ENCODE results near the gene TEN1. TPM values are rescaled to one million over a fixed set of nuclear protein-coding genes. Genes with fewer than 3 reads are reported as not detected.

Gene TEN1
- total RNA-seq, 1 experiment from 2014 or later = 19.3 TPM

GRCh38 chr17:76039121-76039520 is 60.1 kb downstream of the TEN1 start:
- Histone ChIP-seq H2BK12ac (ENCODE audit: insufficient read length, low read depth, low read length) (no peak overlapping the region), H4K20me1 (ENCODE audit: control insufficient read depth, insufficient read depth, insufficient read length) (no peaks in the 10 kb centered on the region), H3K79me2 (ENCODE audit: insufficient read depth, low read length) (no peaks in the 10 kb centered on the region), H3K56ac (ENCODE audit: insufficient read length, low read depth, low read length) (no peak overlapping the region), H2BK5ac (ENCODE audit: insufficient read length, low read length) (no peak overlapping the region), H4K5ac (ENCODE audit: insufficient read length, low read depth, low read length) (no peak overlapping the region), H3K79me1 (ENCODE audit: insufficient read depth, low read depth, low read length, poor library complexity, severe bottlenecking) (no peaks in the 10 kb centered on the region), H3K4ac (ENCODE audit: low read depth, low read length) (no peak overlapping the region), H3K9ac (ENCODE audit: extremely low read depth, insufficient read length, low read length) (no peak overlapping the region), H2BK20ac (ENCODE audit: low read depth, low read length, poor library complexity, severe bottlenecking) (no peak overlapping the region), H2AK5ac (ENCODE audit: insufficient read length, low read length) (no peak overlapping the region), H2BK15ac (ENCODE audit: low read depth, low read length) (no peak overlapping the region), H3K23me2 (ENCODE audit: insufficient read length, low read depth, low read length, poor library complexity, severe bottlenecking) (no peaks in the 10 kb centered on the region), H3K4me1 (ENCODE audit: insufficient read depth, low read length) (no peaks in the 10 kb centered on the region; the same call in 1 of the 2 replicates), H3K27me3 (ENCODE audit: insufficient read depth, low read length) (no peaks in the 10 kb centered on the region), H4K91ac (ENCODE audit: insufficient read length, low read depth, low read length) (no peak overlapping the region), H2AFZ (ENCODE audit: low read length) (no peak overlapping the region), H3T11ph (ENCODE audit: low read length) (no peak overlapping the region), H3K27ac (ENCODE audit: insufficient read length, low read depth, low read length) (no peak overlapping the region), H3K9me3 (ENCODE audit: control insufficient read depth, low read depth, low read length) (no peaks in the 10 kb centered on the region), H3K23ac (ENCODE audit: insufficient read length, low read depth, low read length) (no peak overlapping the region), H3K4me2 (ENCODE audit: insufficient read depth, insufficient read length, low read length) (no peak overlapping the region), H4K8ac (replicated peaks; ENCODE audit: insufficient read length, low read depth, low read length) (no peak overlapping the region), H2BK120ac (ENCODE audit: low read depth, low read length, poor library complexity, severe bottlenecking) (no peak overlapping the region), H3K14ac (ENCODE audit: insufficient read depth, low read length) (no peak overlapping the region), H3K18ac (ENCODE audit: insufficient read length, low read depth, low read length) (no peak overlapping the region)
- Mint-ChIP-seq H3K4me1 (peaks cover 32 to 59% of the 10 kb centered on the region in 2 experiments), H3K27me3 (ENCODE audit: low read depth) (no peaks in the 10 kb centered on the region), H3K9me3 (no peaks in the 10 kb centered on the region), H3K36me3 (ENCODE audit: insufficient read depth in 1 of 3, low read depth in 3 of 3) (peaks cover 33 to 61% (median 51%) of the 10 kb centered on the region in 3 experiments), H3K27ac (peak overlapping the region in 2 of 3 experiments; percentile 6 to 63; a peak in 4 of 7 replicates), H3K4me3 (no peak overlapping the region; a peak in 1 of 5 replicates)
- no CpG with 5 or more reads among the region's 6 CpGs for WGBS (ENCODE audit: extremely low coverage, insufficient read length, low lambda C conversion rate)
- DNase-seq = no peak
- TF ChIP-seq, protein P1, sequence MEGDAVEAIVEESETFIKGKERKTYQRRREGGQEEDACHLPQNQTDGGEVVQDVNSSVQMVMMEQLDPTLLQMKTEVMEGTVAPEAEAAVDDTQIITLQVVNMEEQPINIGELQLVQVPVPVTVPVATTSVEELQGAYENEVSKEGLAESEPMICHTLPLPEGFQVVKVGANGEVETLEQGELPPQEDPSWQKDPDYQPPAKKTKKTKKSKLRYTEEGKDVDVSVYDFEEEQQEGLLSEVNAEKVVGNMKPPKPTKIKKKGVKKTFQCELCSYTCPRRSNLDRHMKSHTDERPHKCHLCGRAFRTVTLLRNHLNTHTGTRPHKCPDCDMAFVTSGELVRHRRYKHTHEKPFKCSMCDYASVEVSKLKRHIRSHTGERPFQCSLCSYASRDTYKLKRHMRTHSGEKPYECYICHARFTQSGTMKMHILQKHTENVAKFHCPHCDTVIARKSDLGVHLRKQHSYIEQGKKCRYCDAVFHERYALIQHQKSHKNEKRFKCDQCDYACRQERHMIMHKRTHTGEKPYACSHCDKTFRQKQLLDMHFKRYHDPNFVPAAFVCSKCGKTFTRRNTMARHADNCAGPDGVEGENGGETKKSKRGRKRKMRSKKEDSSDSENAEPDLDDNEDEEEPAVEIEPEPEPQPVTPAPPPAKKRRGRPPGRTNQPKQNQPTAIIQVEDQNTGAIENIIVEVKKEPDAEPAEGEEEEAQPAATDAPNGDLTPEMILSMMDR (conservative IDR thresholded peaks at IDR 0.05) = no peak

Measured in H9 (cell line).